Gastrocnemius medialis (tissue), 4 donors: Measurements from ENCODE around the gene ARHGAP42. TPM values are rescaled to one million over a fixed set of nuclear protein-coding genes. Genes with fewer than 3 reads are reported as not detected.
A peak's percentile ranks its signal among the peaks of the same experiment; 100 is the strongest.

ENCODE experiments used
- ATAC-seq, 2 donors: fragments of 150-250 bp; one replicate each; pipeline ENCODE4 v1.9.1; 2016
- DNase-seq, 2 donors: peaks; one replicate each; pipeline ENCODE4 v3.0.0-alpha.2; 2019
- H3K27ac ChIP-seq, 4 donors: fragments of 200-600 bp; sonication (generic); 1 replicate in 1 of 4; 2 replicates in 3 of 4; pipeline ENCODE4 v1.5.1; 2016 to 2018; ENCODE audit warnings: mild to moderate bottlenecking in 2 of 4, moderate library complexity in 1 of 4
- H3K27me3 ChIP-seq, 3 donors: fragments of 200-600 bp; sonication (generic) in 2 of 3; 1 replicate in 1 of 3; 2 replicates in 2 of 3; pipeline versions ENCODE4 v1.5.1 to v1.6.0; 2016 to 2019; ENCODE audit warnings: mild to moderate bottlenecking in 1 of 3, moderate library complexity in 1 of 3
- H3K36me3 ChIP-seq, 2 donors: fragments of 200-600 bp; sonication (generic) in 1 of 2; one replicate each; pipeline ENCODE4 v1.5.1; 2017 to 2018
- H3K4me1 ChIP-seq, 2 donors: fragments of 200-600 bp; sonication (generic) in 1 of 2; one replicate each; pipeline ENCODE4 v1.5.1; 2016 to 2017; ENCODE audit warnings: mild to moderate bottlenecking in 2 of 2
- H3K4me3 ChIP-seq, 4 donors: fragments of 200-600 bp; sonication (generic) in 3 of 4; 1 replicate in 1 of 4; 2 replicates in 3 of 4; pipeline ENCODE4 v1.5.1; 2016 to 2019; ENCODE audit warnings: mild to moderate bottlenecking in 2 of 4
- H3K9me3 ChIP-seq, 3 donors: fragments of 200-600 bp; sonication (generic) in 2 of 3; 1 replicate in 1 of 3; 2 replicates in 2 of 3; pipeline ENCODE4 v1.5.1; 2016 to 2019
- POLR2A ChIP-seq, 2 donors: fragments of 450-650 bp; IDR thresholded peaks; one replicate each; pipeline ENCODE4 v1.6.1; 2017; ENCODE audit warnings: antibody characterized with exemption in 2 of 2, mild to moderate bottlenecking in 2 of 2, moderate library complexity in 2 of 2
- in situ Hi-C, 4 donors: fragments of 200-750 bp; cut with MboI; loops; one replicate each; pipeline versions ENCODE4 v1.15.0 to v1.8.0; 2017; ENCODE audit warnings: low sequenced_read_pairs in 4 of 4
- intact Hi-C: fragments of 100-400 bp; cut with DNase I; formaldehyde crosslinking; loops from one replicate; pipeline ENCODE4 v1.15.1; 2023; ENCODE audit warnings: low total_unique reads
- total RNA-seq, 4 donors: library from RNA; depleted of rRNA; stranded (reverse); fragments of >200 nt; gene quantifications; one replicate each; pipeline versions ENCODE4 v1.1.0 to v1.2.3, GENCODE V29; 2016
- TF ChIP-seq, protein P1 (sequence below), 5 experiments: fragments of 450-650 bp in 3 of 5; fragments of 200-600 bp in 2 of 5; sonication (generic) in 2 of 5; IDR thresholded peaks in 4 of 5; conservative IDR thresholded peaks in 1 of 5; 1 replicate in 4 of 5; 2 replicates in 1 of 5; pipeline ENCODE4 v1.5.1; 2016 to 2019; ENCODE audit warnings: antibody characterized with exemption in 5 of 5, mild to moderate bottlenecking in 3 of 5, moderate library complexity in 3 of 5

ARHGAP42 gene
- total RNA-seq, 4 donors from 2014 or later = 6.0 to 13.9 (median 10.2) TPM

DNA sequence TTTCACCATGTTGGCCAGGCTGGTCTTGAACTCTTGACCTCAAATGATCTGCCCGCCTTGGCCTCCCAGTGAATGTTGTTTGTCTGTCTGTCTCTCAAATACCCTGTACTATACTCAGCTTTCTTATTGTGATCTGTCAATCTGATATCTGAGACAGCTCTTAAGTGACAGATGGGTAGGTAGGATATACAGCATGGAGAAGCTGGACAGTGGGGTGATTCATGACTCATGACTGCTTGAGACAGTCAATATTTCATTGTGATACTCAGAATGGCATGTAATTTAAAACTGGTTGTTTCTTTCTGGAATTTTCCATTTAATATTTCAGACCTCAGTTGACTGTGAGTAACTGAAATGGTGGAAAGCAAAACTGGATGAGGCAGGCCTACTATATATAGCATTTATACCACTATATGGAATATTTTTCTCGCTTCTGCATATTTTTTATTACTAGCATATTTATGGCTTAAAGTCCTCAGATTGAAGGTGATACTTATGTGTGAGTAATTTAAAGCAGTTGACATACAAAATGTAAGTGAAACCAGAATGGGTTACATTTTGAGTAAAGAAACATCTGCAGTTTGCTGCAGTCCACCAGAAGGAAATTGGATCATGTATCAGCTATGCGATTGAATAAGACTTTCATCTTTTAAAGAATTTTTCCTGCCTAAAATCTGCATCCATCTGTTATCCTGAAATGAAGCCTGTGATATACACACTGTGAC is 22.3 kb downstream of the ARHGAP42 start:
- H3K27ac ChIP-seq = peak overlapping the region; percentile 46 to 68 (median 52)
- no peaks in the 10 kb centered on the region for H3K36me3 ChIP-seq
- in situ Hi-C loops (no loop called here), intact Hi-C loops (no loop called here)
- TF ChIP-seq, protein P1, sequence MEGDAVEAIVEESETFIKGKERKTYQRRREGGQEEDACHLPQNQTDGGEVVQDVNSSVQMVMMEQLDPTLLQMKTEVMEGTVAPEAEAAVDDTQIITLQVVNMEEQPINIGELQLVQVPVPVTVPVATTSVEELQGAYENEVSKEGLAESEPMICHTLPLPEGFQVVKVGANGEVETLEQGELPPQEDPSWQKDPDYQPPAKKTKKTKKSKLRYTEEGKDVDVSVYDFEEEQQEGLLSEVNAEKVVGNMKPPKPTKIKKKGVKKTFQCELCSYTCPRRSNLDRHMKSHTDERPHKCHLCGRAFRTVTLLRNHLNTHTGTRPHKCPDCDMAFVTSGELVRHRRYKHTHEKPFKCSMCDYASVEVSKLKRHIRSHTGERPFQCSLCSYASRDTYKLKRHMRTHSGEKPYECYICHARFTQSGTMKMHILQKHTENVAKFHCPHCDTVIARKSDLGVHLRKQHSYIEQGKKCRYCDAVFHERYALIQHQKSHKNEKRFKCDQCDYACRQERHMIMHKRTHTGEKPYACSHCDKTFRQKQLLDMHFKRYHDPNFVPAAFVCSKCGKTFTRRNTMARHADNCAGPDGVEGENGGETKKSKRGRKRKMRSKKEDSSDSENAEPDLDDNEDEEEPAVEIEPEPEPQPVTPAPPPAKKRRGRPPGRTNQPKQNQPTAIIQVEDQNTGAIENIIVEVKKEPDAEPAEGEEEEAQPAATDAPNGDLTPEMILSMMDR (IDR thresholded peaks at IDR 0.05 in 4 of 5, conservative IDR thresholded peaks at IDR 0.05 in 1 of 5) = no peak
- no peak for TF ChIP-seq POLR2A (IDR thresholded peaks at IDR 0.05)
- H3K27me3 ChIP-seq = no peaks in the 10 kb centered on the region
- no peaks in the 10 kb centered on the region for H3K9me3 ChIP-seq
- H3K4me3 ChIP-seq = no peak overlapping the region
- ATAC-seq (peak; percentile 93), DNase-seq (no peak)
- peaks cover 0 to 19% of the 10 kb centered on the region in 2 donors for H3K4me1 ChIP-seq

DNA sequence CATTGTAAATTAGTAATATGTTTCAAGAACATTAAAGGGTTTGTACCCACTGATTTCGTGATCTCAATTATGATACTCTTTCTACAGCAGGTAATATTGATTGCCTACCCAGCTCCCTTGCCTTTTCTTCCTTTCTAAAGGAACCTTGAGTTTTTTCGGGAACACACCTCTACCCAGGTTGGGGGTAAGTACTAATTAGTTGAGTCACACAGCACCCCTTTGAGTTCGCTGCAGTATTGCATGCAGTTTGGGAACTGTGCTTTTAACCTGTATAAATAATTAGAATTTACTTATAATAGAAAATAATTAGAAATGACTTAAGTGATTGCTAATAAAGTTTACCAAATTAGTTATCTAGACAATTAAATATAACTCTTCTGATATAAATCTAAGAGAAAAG is 24.9 kb downstream of the ARHGAP42 start:
- in situ Hi-C loops (no loop called here), intact Hi-C loops (no loop called here)

DNA sequence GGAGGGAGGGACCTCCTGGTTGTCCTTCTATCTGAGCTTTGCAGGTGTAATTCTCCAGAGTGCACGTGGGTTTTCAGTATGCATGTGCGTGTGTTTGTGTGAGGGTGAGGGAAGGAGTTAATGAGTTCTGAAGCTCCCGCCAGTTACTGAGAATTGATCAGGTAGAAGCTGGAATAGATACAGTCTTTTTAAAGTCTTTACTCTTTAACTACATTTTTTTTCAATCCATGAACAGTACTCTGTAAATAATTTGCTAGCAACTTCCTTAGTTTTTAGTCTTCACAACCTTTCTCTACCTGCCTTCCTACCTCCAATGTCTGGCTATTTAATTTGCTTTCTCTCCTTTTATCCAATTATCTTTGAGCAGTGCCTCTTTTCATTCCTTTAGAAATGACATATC is 25.5 kb downstream of the ARHGAP42 start:
- in situ Hi-C loops = no loop called here

More for the DNA sequence above, 24.9 kb downstream of the ARHGAP42 start:
- Histone ChIP-seq H3K4me3 (no peak overlapping the region), H3K9me3 (no peaks in the 10 kb centered on the region), H3K4me1 (peaks cover 3 to 31% of the 10 kb centered on the region in 2 donors), H3K27me3 (no peaks in the 10 kb centered on the region), H3K36me3 (no peaks in the 10 kb centered on the region), H3K27ac (no peak overlapping the region)
- TF ChIP-seq, protein P1 (IDR thresholded peaks at IDR 0.05 in 4 of 5, conservative IDR thresholded peaks at IDR 0.05 in 1 of 5) = no peak
- no peak for TF ChIP-seq POLR2A (IDR thresholded peaks at IDR 0.05)
- DNase-seq (no peak), ATAC-seq (no peak)

DNA sequence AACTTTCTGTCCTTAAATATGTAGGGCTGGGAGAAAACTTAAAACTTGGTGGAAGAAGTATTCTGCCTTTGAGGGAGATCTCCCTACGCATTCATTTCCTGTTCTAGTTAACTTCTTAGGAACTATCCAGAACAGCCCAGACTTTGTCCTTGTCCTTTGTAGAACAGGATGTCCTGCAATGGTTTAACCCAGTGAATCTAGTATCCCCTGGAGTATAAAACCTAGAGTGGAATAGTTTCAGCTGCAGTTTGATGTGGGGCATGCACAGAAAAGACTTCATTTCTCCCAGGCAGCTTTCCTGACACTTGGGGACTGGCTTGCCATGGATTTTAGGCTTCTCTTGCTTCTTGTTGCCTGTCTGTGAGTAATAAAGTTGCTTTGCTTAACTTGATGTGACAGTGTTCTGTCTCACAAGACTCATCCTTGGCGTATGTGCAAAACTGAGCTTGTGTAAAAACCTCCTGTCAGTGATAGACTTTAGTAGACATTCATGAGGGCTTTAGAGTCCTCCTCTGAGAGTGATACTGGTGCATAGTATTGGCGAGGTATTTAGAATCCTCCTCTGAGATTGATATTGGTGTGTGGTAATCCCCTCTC is 28.2 kb downstream of the ARHGAP42 start:
- intact Hi-C loops = no loop called here
- Histone ChIP-seq H3K27ac (peak overlapping the region; percentile 52 to 86 (median 67)), H3K4me3 (peak overlapping the region in 3 of 4 donors; percentile 11 to 36 (median 21)), H3K27me3 (no peaks in the 10 kb centered on the region), H3K9me3 (no peaks in the 10 kb centered on the region), H3K36me3 (no peaks in the 10 kb centered on the region), H3K4me1 (peaks cover 18 to 48% of the 10 kb centered on the region in 2 donors)
- ATAC-seq = peak; percentile 45 to 63
- no peak for DNase-seq
- in situ Hi-C loops = no loop called here
- TF ChIP-seq, protein P1 (IDR thresholded peaks at IDR 0.05 in 4 of 5, conservative IDR thresholded peaks at IDR 0.05 in 1 of 5) = no peak
- peak in 1 of 2 donors; percentile 51 for TF ChIP-seq POLR2A (IDR thresholded peaks at IDR 0.05)

More for the DNA sequence above, 25.5 kb downstream of the ARHGAP42 start:
- no peak for DNase-seq
- Histone ChIP-seq H3K27ac (no peak overlapping the region), H3K27me3 (no peaks in the 10 kb centered on the region), H3K4me1 (peaks cover 3 to 31% of the 10 kb centered on the region in 2 donors), H3K36me3 (no peaks in the 10 kb centered on the region), H3K9me3 (no peaks in the 10 kb centered on the region), H3K4me3 (no peak overlapping the region)
- ATAC-seq = no peak
- no peak for TF ChIP-seq POLR2A (IDR thresholded peaks at IDR 0.05)
- TF ChIP-seq, protein P1 (IDR thresholded peaks at IDR 0.05 in 4 of 5, conservative IDR thresholded peaks at IDR 0.05 in 1 of 5) = no peak
- intact Hi-C loops = no loop called here
